GM18499 (cell line): Measurements from ENCODE around the gene HDAC1.

Experiments used
- ATAC-seq: cut with Tn5 transposase; IDR thresholded peaks from one replicate; pipeline ENCODE4 v1.9.1; 2021; ENCODE audit warnings: moderate number of reproducible peaks; ENCODE audit not compliant: insufficient read depth, unreplicated experiment

Gene HDAC1

GRCh38 chr1:32321712-32322291, 29.9 kb downstream of the HDAC1 start:
- no peak for ATAC-seq

- no peak for ATAC-seq
Observed at GRCh38 chr1:32327204-32327603, 35.3 kb downstream of the HDAC1 start.

DNA sequence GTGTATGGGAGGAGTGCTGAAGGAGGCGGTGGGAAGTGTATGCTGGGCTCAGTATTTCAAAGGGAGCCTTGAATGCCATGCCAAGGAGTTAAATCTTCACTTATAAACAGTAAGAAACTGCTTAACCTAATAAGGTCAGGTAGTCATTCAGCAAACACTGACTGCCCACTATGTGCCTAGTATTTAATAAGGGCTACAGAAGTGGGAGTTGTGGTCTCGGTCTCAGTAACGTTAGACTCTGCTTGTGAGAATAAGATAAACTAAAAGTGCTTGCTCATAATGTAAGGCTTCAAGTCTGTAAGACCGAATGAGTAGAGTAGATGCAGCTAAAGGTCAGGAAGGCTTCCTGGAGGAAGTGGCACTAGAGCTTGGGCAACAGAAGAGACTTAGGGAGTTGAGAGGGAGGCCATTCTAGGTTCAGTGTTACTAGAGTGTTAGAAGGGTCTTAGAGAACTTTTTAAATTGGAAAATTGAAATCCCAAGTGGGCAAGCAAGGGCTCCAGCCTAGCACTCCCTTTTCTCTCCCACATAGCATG, 38.1 kb downstream of the HDAC1 start:
- no peak for ATAC-seq

DNA sequence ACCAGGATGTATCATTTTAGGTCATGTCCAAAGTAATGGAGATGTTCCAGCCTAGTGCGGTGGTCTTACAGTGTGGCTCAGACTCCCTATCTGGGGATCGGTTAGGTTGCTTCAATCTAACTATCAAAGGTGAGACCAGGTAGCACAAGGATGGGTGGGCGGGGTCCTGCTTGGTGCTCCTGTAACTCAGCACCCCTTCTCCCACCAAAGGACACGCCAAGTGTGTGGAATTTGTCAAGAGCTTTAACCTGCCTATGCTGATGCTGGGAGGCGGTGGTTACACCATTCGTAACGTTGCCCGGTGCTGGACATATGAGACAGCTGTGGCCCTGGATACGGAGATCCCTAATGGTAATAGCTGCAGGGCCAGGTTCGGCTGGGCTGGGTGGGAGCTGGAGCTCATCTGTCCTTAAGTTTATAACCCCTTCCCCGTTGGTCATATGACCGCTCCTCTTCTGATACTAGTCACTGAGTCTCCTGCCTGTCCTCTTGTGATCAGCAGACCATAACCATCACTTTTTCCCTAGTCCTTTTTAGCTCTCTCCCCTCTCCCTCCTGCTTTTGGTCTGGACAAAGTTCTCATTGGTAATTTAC, 38.8 kb downstream of the HDAC1 start:
- ATAC-seq: no peak

DNA sequence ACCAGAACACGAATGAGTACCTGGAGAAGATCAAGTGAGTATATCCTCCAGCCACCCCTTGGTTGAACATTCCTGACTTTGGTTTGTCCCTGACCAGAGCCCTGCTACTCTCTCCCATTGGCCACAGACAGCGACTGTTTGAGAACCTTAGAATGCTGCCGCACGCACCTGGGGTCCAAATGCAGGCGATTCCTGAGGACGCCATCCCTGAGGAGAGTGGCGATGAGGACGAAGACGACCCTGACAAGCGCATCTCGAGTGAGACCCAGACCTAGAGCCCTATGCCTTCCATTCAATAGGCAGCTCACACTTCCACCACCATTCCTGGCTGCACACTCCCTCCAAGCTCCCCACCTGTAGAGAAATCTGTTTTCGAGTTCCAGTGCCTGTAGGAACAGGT, 39.7 kb downstream of the HDAC1 start:
- ATAC-seq: no peak

DNA sequence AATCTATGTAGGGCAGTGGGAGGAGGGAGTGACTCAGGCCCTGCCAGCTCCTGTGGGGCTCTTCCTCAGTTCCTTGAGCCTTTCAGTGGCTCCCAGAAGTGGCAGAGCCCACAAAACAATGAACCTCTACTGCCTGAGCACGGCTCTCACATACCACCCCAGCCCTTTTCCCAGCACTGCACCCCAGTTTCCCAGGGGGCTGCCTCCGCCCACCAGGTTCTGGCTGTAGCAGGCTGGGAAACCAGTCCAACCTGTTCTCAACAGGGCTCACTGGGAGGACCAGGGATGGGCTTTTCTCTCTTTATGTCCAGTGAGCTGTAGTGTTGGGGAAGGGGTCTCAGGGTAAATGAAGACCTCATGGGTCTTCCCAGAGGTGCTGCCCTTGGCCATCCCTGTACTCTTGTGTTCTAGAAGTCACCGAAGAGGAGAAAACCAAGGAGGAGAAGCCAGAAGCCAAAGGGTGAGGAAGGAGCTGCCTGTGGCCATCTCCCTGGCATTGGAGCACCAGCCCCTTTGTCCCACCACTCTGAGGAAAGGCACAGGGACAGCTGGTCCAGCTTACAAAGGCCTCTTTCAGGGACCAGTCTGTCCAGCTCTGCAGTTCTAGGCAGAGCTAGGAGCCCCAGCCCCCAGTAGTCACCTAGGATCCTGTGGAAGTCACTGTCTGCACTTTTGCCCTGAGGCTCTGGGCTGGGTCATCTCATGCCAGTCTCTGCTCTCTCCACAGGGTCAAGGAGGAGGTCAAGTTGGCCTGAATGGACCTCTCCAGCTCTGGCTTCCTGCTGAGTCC, 40.6 kb downstream of the HDAC1 start:
- ATAC-seq: no peak

- ATAC-seq: no peak
Observed at GRCh38 chr1:32333251-32333963, 41.5 kb downstream of the HDAC1 start.

DNA sequence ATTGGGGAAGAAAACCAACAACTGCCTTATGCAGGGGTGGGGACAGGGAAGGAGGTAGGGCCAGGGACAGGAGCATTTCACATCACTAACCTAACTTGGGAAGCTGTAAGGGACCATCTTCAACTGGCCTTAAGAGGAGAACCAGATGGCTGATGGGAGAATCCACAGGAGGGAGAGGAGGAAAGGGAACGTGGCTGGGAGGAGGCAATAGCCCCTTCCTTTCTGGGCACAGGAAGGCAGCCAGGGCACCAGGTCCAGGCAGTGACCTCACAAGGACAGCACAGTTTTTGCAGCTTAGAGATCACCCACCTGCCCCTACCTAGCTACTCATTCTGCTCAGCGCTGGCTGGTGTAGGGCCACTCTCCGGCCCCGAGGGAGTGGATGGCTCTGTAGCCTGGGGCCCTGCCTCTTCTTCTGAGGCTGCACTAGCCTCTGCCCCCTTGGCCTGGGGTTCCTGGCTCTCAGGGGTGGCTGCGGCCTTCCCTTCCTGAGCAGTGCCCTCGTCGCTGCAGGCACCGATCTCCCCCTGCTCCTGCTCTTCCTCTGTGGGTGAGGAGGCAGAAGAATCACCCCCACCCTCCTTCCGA, 42.5 kb downstream of the HDAC1 start:
- ATAC-seq: no peak

DNA sequence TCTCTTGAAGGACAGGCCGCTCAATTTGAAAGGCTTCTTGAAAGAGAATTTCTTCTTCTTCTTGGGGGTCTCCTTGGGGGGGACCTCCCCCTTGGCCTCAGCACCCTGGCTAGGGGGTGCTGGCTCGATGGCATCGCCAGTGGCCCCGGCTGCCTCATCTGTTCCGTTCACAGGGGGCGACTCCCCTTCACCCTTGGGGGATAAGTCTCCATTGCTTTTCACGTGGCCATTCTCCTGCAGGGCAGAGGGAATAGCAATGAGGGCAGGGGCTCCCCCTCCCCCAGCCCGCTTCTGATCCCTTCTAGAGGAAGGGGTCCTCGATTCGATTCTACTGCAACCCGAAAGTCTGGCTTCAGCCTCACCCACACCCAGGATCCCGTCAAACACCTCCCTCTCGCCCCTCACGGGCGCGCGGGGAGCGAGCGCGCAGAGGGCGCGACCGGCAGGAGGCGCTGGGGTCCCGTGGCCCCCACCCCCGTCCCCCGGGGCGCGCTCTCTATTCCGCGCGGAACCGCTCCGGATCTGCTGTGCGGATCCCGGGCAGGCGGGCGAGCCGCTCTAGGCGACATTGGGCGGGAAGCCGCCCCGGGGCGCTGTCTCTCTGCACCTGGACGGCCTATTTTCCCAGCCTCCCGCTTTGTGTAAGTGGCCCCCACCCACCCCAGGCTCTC, 43.1 kb downstream of the HDAC1 start:
- ATAC-seq: no peak

DNA sequence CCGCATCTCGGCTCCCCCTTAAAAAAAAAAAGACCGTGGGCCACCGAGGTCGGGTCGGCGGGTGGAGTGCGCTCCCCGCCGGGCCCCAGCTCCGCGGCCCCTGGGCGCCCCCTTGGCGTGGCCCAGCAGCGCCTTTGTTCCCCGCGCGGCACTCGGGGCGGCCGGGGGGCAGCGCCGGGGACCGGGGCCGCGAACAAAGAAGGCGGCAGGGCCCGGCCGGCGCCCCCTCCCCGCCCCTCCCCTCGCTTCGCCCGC, 43.6 kb downstream of the HDAC1 start:
- no peak for ATAC-seq

DNA sequence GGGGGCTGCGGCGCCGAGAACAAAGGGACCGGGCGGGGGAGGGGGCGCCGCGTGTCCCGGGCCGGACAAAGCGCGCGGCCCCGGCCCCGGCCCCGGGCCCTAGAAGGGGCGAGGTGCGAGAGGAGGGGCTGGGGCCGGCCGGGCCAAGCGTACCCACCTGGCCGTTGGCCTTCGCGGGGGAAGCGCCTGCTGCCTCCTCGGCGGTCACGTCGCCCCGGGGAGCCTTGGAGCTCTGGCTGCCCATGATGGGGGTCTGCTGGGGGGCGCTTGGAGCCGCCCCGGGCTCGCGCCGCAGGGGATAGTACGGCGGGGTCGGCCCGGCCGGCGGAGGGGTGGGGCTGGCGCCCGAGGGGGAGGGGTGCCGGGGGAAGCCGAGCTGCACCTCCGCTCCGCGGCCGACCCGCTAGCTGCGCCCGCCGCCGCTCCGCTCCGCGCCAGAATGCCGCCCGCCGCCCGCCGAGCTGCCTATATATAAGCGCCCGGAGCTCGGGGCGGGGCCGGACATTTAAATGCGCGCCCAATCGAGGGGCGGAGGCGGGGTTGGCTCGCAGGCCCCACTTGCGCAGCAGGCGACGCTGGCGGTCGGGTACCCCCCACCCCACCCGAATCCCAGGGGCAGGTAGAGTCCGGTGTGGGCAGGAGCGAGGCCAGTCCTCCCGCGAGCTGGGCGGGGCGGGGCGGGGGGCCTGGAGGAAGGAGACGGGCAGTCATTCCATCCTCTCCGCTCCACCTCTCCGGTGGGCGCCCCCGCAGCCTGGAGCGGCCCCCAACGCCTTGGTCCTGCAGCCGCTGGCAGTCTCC, 44.1 kb downstream of the HDAC1 start, which contains the start of gene MARCKSL1:
MARCKSL1 (minus strand) TSS at position 444 of the 801 bp plus-strand sequence; CDS start at position 244, 200 bp downstream.
- no peak for ATAC-seq

- no peak for ATAC-seq
Observed at GRCh38 chr1:32336591-32336932, 44.7 kb downstream of the HDAC1 start.

DNA sequence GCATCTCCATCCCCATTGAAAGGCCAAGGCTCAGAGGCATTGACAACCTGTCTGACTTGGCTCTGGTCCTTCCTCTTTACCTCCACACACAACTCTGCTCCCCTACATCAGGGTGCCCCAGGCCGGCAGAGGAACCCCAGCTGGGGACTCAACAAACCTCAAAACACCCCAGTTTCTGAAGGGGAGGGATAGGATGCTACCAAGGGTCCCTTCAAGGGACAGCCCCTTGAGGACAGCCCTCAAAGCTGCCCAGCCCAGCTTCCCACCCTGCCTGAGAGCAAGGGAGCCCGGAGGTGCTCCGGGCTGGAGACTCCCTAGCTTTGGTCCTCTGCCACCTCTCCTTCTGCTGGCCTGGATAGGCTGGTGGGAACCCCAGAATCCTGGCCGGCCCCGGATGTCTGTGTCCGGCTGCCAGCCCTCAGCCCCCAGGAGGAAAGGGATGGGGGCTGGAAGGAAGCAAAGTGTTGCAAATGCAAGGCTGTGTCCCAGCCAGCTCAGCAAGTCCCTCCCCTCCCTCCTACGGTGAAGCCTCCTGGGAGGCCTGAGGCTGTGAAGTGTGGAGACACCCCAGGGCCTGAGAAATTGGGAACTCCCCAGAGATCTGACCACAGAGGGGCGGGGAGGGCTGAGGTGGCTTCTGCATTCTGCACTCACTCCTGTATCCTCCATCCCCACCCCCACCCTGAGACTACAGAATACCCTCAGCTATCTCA, 45.2 kb downstream of the HDAC1 start:
- ATAC-seq: no peak

GRCh38 chr1:32337855-32338636, 46.2 kb downstream of the HDAC1 start:
- ATAC-seq: no peak

DNA sequence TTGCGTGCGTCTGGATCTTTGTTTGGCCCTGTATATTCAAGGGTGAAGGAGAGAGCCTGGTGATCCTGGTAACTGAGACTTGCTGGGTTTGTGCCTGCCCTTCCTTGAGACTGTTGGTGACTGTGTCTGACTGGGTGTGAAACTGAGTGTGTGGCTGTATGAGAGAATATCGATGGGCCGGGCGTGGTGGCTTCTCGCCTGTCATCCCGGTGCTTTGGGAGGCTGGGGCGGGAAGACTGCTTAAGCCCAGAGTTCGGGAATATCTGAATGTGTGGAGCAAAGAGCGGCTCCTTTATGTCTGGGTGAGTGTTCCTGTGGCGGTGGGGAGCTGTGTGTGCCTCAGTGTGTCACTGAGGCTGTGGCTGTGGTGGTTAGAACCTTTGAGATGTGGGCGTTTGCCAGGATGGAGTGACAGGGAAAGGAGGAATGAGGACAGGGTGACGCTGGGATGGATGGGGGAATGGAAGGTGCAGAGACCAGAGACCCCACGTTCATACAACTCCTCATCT, 46.8 kb downstream of the HDAC1 start:
- ATAC-seq: no peak

DNA sequence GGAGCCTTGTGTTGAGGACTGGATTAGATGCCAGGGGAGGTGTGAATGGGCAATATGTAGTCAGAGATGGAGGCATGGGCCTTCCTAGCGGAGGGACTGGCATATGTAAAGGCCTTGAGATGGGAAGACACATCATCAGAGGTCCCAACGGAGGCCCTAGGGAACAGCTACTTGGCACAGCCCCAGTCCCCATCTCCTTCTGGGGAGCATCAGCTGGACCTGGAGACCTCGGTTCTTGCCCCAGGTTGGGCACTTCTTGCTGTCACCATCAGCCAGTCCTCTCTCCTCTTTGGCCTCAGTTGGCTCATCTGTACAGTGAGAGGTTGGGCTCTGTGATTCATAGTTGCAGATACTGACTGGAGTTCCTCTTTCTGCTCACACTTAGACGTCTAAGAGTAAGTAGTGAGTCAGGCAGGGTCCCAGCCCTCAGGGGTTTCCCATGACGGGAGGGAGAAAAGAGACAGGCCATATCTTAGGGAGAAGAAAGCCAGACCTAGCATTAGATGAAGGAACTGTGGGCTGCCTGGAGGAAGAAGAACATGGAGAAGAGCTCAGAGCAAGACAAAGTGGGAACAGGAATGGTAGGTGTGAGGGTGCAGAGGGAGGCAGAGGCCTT, 47.6 kb downstream of the HDAC1 start:
- ATAC-seq: no peak

DNA sequence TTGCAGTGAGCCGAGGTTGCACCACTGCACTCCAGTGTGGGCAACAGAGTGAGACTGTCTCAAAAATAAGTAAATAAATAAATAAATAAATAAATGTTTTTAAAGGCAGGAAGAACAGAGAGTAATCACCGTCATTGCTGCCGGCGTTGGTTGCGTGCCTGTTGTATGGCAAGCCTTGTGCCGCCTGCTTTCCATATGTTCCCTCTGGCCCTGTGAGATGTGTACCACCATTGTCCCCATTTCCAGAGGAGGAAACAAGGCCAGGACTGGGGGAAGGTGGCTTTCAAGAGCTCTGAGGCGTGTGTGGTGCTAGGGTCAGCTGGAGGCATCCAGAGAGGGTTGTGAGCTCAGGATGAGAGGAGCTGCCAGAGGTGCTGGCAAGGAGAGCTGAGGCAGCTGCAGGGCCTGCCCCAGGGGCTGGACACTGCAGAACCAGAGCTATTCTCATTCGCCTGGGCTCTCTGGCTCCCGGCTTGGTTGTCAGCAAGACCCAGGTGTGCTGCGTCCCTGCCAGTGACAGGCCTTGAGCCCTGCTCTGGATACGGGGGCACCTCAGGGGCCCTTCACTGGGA, 49.4 kb downstream of the HDAC1 start:
- no peak for ATAC-seq
